Stimulated activated CD8-positive, alpha-beta memory T cell treated with anti-CD3 and anti-CD28 coated beads, Interleukin-15, amount 100 ng/mL, for 24 hours (primary cell): ENCODE data around the gene TMEM182.

Experiments used
- DNase-seq: peaks from one replicate; pipeline ENCODE4 v3.0.0-alpha.2; 2020; ENCODE audit warnings: low read depth

The TMEM182 gene

DNA sequence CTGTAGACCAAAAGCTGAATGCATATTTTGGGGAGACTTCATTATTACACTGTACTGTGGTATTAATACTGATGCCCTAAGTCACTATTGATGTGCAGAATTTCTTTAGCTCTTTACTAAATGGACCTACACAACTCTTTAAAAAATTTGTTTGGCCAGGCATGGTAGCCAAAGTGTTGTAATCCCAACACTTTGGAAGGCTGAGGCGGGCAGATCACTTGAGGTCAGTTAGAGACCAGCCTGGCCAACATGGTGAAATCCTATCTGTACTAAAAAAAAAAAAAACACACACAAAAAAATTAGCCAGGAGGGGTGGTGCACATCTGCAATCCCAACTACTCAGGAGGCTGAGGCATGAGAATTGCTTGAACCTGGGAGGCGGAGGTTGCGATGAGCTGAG is 6.4 kb downstream of the TMEM182 start:
- no peak for DNase-seq

DNA sequence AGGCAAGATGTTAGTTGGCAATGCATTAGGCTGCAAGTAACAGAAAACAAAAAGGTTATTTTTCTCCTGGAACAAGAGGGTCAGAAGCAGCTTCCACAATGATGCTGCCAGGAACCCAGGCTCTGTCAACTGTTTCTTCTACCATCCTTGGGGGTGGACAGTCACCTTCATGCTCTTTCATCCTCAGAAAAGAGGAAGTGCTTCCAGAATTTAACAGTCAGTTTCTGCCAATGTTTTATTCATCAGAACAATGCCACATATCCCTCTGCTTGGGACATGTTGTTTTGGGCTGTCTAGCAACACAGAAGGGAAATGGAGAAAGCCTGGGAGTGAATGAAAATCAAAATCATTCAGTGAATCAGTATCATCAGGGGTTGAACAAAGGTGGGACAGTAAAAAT is 7.1 kb downstream of the TMEM182 start:
- DNase-seq, result no peak

DNA sequence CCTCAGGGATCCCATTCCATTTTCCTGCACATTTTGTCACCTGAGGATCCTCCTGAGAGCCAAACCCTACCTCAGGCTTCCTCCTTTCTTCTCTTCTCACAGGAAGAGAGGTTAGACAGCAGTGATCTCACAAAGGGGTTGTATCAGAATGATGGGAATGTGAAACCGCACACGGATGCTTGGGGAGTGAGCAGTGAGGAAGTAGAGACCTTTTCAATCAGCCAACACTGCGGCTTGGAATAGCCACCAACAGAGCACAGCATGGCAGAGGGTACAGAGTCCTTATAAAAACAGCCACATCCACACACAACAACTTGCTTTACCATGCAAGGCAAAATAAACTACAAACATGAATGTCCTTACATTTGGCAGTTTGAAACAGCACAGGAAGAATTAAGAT is 8.7 kb downstream of the TMEM182 start:
- no peak for DNase-seq

DNA sequence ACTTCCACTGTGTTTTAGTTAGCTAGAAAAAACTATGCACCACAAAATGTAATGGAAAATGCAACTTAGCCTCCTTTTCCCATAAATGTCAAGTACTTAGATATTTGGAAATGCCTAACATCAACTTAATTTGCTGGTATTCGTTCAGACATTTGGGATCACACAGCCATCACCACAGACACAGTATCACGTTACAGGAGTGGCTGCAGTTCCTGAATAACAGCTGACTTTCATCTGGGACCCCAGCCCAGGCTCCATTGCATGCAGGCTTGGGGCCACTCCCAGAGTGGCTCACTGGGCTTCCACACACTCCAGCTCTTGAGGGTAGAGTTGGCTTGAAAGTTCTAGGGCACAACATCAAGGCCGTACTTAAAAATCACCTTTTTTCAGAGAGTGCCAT is 9.3 kb downstream of the TMEM182 start:
- DNase-seq, result no peak

DNA sequence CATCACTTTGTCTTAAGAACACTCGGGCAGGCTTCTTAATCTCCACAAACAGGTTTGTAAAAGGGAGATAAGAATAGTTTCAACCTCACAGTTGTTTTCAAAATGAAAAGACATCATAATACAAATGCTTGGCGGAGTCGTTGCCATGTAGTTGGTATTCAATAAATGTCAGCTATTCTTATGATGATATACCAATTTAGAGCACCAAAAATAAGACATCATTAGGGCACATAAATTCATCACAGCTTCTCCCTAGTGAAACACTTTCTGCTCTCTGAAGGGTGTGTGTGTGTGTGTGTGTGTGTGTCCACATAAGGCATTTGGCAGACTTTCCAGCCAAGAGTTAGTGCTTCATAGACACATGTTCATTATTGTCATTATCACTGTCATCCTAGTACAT is 10.8 kb downstream of the TMEM182 start:
- DNase-seq, result no peak

DNA sequence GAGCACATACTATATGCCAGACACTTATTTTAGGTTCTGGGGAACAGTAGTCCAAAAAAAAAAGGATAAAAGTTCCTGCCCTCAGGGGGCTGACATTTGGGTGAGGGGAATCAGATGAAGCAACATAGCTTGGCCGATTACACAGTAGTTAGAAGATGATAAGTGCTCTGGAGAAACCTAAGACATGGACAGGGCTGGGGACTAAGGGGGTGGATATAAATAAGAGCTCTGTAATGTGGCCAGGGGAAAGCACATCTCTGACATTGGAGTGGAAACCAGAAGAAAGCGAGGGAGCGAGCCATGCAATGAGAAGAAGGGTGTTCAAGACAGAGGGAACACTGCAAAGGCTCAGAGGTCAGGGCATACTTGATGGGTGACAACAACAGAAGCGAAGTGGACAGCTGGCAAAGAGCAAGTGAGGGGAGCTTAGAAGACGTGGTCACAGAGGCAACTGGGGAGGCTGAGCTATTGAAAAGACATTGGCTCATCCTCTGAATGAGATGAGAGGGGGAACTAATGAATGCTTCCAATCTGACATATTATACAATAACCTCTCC is 11.4 kb downstream of the TMEM182 start:
- DNase-seq, result no peak

DNA sequence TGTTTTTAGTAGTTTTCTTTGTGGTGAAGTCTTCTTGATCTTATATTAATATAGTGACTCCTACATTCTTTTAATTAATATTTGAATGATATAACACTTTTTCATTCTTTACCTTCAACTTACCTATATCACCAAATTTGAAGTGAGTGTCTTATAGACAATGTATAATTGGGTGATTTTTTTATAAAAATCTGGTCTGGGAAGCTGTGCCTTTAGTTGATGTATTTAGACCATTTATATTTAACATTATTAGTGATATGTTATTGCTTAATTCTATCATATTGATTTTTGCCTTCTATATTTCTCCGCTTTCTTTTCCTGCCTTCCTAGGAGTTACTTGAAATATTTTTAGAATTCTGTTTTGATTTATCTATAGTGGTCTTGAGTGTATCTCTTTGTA is 16.4 kb downstream of the TMEM182 start:
- DNase-seq, result no peak

DNA sequence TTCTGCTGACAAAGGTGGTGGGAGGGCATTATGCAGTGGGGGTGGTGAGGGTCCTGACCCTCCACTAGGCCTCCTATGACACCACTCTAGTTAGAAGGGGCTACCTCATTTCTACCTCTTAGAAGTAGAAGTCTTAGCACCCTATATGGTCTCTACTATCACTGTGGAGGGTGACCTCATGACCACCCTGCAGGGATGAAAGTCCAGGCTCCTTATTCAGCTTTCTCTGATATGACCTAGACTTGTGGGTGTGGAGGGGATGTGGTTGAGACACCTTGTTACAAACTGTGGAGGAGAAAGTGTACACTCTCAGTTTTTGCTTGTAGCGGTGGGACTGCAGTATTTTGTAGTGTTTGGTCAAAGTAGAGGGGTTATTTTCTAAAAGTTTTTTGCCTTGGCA is 18.6 kb downstream of the TMEM182 start:
- no peak for DNase-seq

DNA sequence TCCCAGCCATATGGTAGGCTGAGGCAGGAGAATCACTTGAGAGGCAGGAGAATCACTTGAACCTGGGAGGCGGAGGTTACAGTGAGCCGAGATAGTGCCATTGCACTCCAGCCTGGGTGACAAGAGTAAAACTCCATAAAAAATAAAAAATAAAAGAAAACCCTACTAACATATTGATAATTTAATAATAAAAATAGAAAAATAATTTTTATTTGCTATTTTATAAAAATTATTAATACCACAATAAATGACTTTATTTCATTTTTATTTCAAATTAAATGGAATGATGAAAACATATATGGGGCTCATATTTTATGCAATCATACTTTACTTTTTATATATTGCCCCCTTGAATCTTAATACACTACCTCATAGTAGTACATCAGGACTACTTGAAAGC is 20.4 kb downstream of the TMEM182 start:
- no peak for DNase-seq

DNA sequence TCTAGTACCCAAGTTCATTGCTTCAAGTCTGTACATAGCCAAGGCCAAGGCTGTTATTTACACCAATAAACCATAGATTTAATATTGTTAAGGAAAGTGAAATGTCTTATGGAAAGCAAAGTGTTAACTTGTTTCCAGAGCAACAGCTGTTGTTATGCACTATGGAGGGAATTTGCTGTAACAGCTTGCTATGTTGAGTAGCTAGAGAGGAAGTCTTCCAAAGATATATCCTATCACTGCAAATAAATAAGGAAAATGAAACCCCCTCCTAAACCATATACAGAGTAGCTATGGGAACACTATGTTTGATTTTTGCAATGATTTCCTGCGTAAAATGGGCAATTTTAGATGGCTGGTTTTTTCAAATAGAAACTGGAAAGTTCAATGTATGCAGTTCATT is 21.1 kb downstream of the TMEM182 start:
- DNase-seq, result no peak

DNA sequence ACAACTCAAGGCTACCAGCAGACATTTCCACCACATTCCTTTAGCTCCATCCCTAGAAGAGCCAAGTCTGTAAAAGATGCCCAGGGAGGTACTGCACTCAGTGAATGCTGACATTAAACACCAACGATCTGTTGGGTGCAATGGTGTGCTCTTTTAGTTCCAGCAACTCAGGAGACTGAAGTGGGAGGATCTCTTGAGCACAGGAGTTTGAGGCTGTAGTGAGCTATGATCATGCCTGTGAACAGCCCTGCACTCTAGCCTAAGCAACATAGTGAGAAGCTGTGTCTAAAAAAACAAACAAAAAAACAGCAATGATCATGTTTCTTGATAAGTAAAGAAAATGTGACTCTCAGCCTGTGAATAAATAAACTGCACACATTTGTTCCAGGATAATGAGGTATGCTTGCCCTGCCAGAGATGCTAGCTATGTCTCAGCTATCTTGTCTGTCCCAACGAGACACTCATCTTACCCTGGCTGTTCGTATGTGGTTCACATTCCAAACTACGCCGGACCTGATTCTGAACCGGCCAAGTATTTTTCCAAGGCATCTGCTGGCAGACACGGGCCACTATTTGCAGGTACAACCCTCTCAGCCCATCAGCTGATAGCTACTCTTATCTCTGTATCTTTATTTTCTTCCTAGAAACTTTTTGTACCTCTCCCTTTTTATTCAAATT is 21.8 kb downstream of the TMEM182 start:
- no peak for DNase-seq

DNA sequence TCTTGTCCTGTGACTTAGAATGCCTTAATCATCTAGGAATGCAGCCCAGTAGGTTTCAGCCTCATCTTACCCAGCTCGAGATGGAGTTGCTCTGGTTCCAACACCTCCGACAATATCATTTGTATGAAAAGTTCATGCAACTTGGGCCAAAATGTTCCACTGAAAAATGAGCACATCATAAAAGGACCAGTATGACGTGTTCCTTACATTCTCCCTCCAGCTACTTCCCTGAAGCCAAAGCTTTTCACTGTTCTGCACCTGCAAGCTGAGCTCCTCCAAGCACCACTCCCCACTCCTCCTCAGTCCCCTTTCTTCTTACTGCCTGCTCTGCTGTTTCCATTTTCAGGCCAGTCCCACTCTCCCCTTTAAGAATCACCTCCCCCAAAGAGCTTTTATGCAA is 23.1 kb downstream of the TMEM182 start:
- no peak for DNase-seq

DNA sequence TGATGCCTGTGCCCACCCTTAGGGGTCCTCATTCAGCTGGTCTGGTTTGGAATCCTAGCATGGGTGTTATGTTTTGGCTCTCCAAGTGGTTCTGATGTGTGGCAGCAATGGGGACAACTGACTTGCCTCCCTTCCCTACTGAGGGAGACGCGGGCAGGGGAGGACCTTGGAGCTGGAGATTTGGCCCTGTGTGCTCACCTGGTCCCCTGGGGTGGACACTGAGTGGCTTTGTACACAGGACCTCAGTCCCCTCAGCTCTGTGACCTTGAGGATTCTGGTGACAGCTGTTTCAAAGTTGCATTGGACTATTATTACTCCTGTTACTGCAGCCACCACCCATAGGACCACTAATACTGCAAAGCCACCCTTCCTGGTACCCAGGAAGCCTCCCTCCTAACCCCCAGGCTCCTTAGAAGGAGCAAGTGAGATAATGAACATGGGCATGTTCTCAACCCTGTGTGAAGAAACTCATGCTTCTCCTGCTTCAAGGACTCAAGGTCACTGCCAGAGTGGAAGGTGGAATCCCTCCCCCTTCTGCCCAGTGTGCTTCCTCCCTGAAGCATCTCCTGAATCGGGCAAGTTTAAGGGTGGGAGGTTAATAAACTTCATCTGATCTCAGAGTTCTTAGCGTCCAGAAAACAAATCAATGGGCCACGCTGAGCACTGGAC is 26.5 kb downstream of the TMEM182 start:
- no peak for DNase-seq

DNA sequence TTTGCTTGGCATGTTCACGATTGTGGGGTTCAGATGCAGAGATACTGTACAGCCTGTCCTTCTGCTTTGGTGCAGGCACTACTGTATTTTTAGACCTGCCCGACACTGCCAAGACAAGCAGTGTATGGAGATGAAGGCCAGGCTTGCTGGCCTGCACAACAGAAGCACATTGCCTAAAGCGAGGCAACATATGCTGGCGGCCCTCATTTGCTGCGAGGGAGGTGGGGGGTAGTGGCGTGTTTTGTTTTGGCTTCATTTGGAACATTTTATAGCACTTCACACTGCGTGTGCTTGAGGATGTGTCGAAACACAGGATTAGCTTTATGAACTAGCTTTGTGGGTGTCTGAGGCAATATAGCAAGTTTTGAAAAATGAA is 27.0 kb downstream of the TMEM182 start:
- no peak for DNase-seq

DNA sequence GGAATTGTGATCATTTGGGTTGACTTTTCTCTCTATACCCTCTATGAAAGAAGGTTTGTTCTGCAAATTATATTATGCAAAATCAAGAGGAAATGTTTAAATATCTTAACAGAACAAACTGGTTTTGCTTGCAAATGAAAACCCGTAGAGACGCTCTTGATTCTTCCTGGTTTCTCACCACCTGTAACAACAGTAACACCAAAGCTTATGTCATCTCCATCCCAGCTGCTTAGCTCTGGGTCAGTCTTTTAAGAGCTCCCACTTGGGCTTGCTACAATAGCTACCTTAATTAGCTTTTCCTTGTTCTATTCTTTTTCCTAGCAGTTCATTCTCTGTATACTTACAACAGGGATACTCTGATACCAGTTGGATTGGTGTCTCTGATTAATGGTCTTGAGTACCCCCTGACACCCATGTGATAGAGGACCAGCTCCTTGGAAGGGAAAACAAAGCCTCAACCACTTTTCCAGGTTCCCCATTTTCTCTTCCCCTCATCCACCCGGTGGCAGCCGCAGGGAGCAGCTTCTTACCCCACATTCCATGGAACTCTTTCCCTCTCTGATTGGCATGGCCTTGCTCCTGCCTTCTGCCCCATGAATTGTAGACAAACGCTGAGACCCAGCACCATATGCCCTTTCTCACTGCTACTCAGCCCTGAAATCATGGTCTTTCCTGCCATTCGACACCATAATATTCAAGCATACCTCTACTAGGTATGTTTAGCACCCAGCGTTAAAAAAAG is 27.7 kb downstream of the TMEM182 start:
- no peak for DNase-seq

DNA sequence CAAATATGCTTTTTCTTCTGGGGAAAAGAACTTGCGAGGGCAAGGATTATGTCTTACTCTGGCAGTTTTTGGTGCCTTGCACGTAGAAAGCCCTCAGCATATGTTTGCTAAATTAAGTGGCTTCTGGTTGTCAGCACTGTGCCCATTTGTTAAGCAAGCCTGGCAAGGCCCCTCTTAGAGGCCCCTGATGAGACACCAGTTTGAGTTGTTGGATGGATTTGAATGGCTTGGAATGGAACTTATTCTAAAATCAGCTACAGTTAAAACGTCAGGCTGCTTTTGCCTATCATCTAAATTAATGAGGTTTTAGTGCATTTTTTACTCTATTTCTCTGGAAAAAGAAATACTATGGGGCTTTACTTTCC is 28.2 kb downstream of the TMEM182 start:
- DNase-seq, result no peak

DNA sequence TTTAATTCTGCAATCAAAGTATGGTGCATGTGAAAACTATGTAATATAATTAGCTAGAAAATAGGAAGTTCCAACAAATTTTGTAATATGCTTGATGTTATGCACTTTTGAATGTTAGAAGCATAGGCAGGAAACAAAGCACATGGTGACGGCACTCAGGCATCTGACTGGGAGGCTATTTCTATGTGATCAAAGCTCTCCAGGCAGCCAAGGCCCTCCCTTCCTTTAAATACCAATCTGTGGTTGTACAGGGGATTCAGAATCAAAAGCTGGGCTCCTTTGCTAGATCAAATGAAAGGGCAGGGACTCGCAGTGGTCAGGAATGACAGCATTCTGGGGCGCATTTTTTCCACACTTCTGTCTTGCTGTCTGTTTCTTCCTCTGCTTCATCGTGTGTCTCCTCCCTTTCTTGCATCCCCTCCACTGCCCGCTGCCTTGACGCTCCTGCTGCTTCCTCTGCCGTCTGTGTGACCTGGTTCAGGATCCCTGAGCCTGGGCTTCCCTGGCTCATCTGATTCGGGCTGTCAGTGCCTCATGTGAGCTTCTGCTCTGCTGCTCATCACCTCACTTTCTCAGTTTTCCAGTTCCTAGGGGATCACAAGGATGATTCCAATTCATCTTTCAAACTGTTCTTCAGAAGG is 30.9 kb downstream of the TMEM182 start:
- DNase-seq, result no peak

DNA sequence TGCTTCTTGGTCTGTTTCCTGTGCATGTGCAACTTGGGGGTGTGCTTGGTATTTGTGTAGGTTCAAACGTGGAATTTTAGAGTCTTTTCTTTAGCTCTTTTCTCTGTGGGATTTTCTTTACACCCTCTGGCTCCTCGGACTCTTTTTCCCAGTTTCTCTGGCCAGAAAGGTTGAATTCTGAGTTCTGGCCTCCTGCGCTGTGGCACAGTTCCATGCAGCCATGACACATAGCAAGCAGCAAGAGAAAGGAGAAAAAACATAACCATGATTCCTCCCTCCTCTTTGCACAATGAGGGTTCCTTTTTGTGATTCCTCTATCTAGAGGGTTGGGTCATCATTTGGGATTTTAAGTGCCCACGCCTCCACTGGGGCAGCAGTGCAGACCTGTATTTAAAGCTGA is 33.8 kb downstream of the TMEM182 start:
- no peak for DNase-seq

DNA sequence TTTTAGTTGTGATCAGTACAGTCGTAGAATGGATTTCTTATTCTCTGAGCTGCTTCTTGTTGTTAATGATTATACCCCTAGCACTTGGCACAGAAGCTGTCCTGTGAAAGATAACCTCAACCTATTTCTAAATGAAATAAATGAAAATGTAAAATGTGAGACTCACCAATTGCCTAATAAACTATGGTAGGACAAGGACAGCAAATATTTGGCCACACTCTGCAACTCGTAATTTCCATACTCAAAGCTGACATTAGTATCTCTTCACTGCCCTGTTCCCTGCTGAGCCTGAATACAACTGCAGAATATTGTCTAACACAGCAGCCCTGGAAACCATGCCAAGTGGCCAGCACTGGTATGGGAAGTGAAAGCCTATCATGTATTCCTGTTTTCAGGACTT is 34.5 kb downstream of the TMEM182 start:
- no peak for DNase-seq

DNA sequence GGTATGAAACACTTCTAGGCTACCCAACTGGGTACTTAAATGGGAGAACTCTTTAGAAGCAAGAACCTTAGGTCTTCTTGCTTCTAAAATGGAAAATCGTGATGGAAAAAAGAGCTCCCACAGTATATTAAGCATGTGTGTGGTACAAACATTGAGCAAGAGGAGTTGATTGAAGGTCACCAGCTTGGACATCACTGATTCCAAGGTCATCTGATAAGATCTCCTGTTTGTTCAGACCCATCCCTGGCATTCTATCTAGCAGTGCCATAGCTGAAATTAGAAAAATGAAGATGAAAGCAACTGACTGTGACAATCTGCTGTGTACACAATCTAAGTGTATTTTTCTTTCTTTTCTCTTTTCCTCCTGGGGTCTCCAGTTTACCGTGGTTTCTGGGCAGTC is 35.7 kb downstream of the TMEM182 start:
- no peak for DNase-seq

DNA sequence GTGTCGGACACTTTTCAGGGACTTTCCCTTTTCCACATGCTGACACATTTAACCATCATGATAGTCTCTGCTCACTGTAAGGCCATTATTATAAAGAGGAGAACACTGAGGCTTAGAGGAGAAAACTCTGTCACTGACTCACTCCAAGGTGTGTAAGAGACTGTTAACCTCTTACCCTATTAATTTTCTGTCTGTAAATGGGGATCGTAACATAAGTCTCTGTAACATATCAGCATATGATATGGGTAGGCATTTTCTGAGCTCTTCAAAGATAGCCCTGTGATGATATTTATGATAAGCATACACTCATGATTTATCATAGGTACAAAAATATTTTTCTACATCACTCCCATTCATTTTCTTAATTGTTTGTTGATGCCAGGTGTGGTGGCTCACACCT is 36.4 kb downstream of the TMEM182 start:
- no peak for DNase-seq

DNA sequence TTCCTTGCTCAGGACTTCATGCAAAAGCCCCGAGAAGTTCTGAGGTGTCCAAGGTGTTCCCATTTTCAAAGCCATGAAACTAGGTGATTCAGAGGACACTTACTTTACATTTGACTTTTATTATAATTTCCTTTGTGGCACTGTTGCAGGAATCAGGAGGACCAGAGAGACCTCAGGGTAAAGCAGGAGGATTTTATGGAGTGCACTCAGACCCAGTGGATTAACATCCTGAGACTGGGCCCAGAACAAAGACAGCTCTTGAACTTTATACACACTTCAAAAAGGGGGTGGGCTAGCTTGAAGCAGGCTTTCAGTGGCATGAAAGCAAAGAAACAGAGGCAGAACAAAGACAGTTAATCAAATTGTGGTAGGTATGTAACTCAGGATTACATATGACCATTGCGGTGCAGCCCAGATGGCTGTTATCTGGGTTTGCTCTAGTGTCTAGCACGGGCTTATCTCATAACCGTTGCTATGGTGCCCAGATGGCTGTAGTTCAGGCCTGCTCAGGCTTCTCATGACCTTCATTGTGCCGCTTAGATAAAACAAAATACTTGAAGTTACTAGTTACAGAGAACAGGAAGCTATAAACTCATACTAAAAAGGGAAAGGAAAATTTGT is 39.4 kb downstream of the TMEM182 start:
- DNase-seq, result no peak
